GM12878 (cell line): ENCODE data around the gene FAM47E. TPM values are rescaled to one million over a fixed set of nuclear protein-coding genes. Genes with fewer than 3 reads are reported as not detected.

Experiments
- ATAC-seq: fragments of 200-7000 bp; cut with Tn5 transposase; 3 replicates; pipeline ENCODE4 v1.9.1; 2020; ENCODE audit warnings: mild to moderate bottlenecking, moderate library complexity
- Bru-seq: library from RNA; stranded (reverse); fragments of 400-500 nt; gene quantifications from one replicate; lab custom pipeline; 2021; lab: Mats Ljungman, UMichigan
- BruChase-seq, 2 experiments: library from RNA; stranded (reverse); fragments of 400-500 nt; gene quantifications; one replicate each; lab custom pipeline; 2021; lab: Mats Ljungman, UMichigan
- BruUV-seq: library from RNA; stranded (reverse); fragments of 400-500 nt; replicated peaks from 2 replicates; lab custom pipeline; 2021; lab: Mats Ljungman, UMichigan
- CTCF ChIA-PET: fragments of 300-600 bp; sonication (Branson Sonifier 250); formaldehyde crosslinking; extraction: SDS; loops from one replicate; lab custom pipeline; 2021; ENCODE audit warnings: inconsistent platforms; lab: Yijun Ruan, JAX
- POLR2A ChIA-PET: fragments of 350-600 bp; formaldehyde crosslinking; extraction: SDS; loops from one replicate; lab custom pipeline; 2021; ENCODE audit warnings: inconsistent platforms; lab: Charles Lee
- RAD21 ChIA-PET: fragments of 300-600 bp; sonication (Branson Sonifier 250); formaldehyde crosslinking; loops from one replicate; lab custom pipeline; 2023; ENCODE audit warnings: antibody characterized with exemption; ENCODE audit not compliant: unreplicated experiment; lab: Charles Lee
- SMC1A ChIA-PET: fragments of 300-600 bp; sonication (Branson Sonifier 250); formaldehyde crosslinking; loops from one replicate; lab custom pipeline; 2023; ENCODE audit not compliant: unreplicated experiment, uncharacterized antibody; lab: Charles Lee
- DNase-seq: peaks from one replicate; pipeline ENCODE4 v3.0.0-alpha.2; 2011; ENCODE audit warnings: low read depth, low spot score
- FAIRE-seq: peaks from 3 replicates; lab custom pipeline; 2011; peaks lifted over from hg19 to GRCh38; lab: Jason Lieb, UNC
- H2AFZ ChIP-seq: 2 replicates; pipeline ENCODE4 v1.6.0; 2011; ENCODE audit warnings: low read depth, low read length, control low read depth; ENCODE audit not compliant: control insufficient read depth
- H3K27ac ChIP-seq: 2 replicates; pipeline ENCODE4 v1.5.1; 2011; ENCODE audit warnings: control low read depth; ENCODE audit not compliant: control insufficient read depth, insufficient read depth
- H3K27me3 ChIP-seq, 2 experiments: replicated peaks in 1 of 2; 2 replicates each; pipeline versions ENCODE4 v1.6.0 to v1.6.1; 2011; ENCODE audit warnings: low read length in 1 of 2; ENCODE audit not compliant: control insufficient read depth in 2 of 2, insufficient read depth in 2 of 2
- H3K36me3 ChIP-seq, 2 experiments: 2 replicates each; pipeline ENCODE4 v1.5.1; 2011; ENCODE audit warnings: low read length in 1 of 2; ENCODE audit not compliant: control insufficient read depth in 2 of 2, insufficient read depth in 2 of 2
- H3K4me1 ChIP-seq: 2 replicates; pipeline ENCODE4 v1.6.1; 2011; ENCODE audit warnings: mild to moderate bottlenecking, low read length, moderate library complexity, mixed read lengths; ENCODE audit not compliant: control insufficient read depth, insufficient read depth
- H3K4me2 ChIP-seq: 2 replicates; pipeline ENCODE4 v1.6.0; 2011; ENCODE audit warnings: control low read depth; ENCODE audit not compliant: control insufficient read depth, insufficient read depth
- H3K4me3 ChIP-seq: fragments of 200-600 bp; sonication (generic); 2 replicates; pipeline ENCODE4 v1.5.1; 2016
- H3K79me2 ChIP-seq: 2 replicates; pipeline ENCODE4 v1.6.0; 2011; ENCODE audit warnings: low read length; ENCODE audit not compliant: control insufficient read depth, insufficient read depth
- H3K9ac ChIP-seq: 2 replicates; pipeline ENCODE4 v1.8.0; 2011; ENCODE audit warnings: low read length, control low read depth, mixed read lengths; ENCODE audit not compliant: control insufficient read depth, insufficient read depth
- H3K9me3 ChIP-seq: replicated peaks from 3 replicates; pipeline ENCODE4 v1.5.1; 2011; ENCODE audit warnings: mild to moderate bottlenecking, low read length; ENCODE audit not compliant: control insufficient read depth, insufficient read depth
- H4K20me1 ChIP-seq: 2 replicates; pipeline ENCODE4 v1.6.0; 2011; ENCODE audit not compliant: control insufficient read depth, insufficient read depth
- CTCF ChIP-seq, 3 experiments: IDR thresholded peaks in 2 of 3; conservative IDR thresholded peaks in 1 of 3; 2 replicates each; pipeline ENCODE4 v1.5.1; 2011; ENCODE audit warnings: low read depth in 3 of 3, low read length in 3 of 3, mild to moderate bottlenecking in 3 of 3, control low read depth in 2 of 3, moderate library complexity in 2 of 3, inconsistent platforms in 1 of 3, mixed read lengths in 1 of 3; ENCODE audit not compliant: control insufficient read depth in 2 of 3, insufficient read depth in 1 of 3; ENCODE audit errors: extremely low read depth in 1 of 3
- KAT2A ChIP-seq: conservative IDR thresholded peaks from 2 replicates; pipeline ENCODE4 v1.6.1; 2011; ENCODE audit warnings: low read depth, low read length; ENCODE audit not compliant: control insufficient read depth
- RAD21 ChIP-seq: IDR thresholded peaks from 2 replicates; pipeline ENCODE4 v1.6.1; 2011; ENCODE audit warnings: mild to moderate bottlenecking, low read depth, low read length, moderate library complexity; ENCODE audit not compliant: insufficient read depth
- RB1 ChIP-seq: fragments of 450-650 bp; formaldehyde crosslinking; IDR thresholded peaks from 2 replicates; pipeline ENCODE4 v1.6.1; 2017; ENCODE audit warnings: mild to moderate bottlenecking, borderline replicate concordance
- SUZ12 ChIP-seq: fragments of 200-600 bp; sonication (generic); IDR thresholded peaks from one replicate; pipeline ENCODE4 v1.6.1; 2018; ENCODE audit warnings: antibody characterized with exemption, mild to moderate bottlenecking; ENCODE audit not compliant: unreplicated experiment
- ZBTB33 ChIP-seq: fragments of 450-650 bp; IDR thresholded peaks from 2 replicates; pipeline ENCODE4 v1.6.1; 2017; ENCODE audit warnings: mild to moderate bottlenecking
- WGBS: methylation state at CpG from one replicate; pipeline ENCODE4 v1.1.6; 2016; ENCODE audit warnings: low lambda C conversion rate; ENCODE audit not compliant: insufficient replicate concordance, insufficient coverage; ENCODE audit errors: missing lambda C conversion rate; 5-methylcytosine and 5-hydroxymethylcytosine counted together
- in situ Hi-C: fragments of 300-500 bp; cut with MboI; formaldehyde crosslinking; loops from 9 replicates; pipeline ENCODE4 v1.14.3; 2018; ENCODE audit warnings: mixed read lengths
- intact Hi-C: fragments of 100-400 bp; cut with micrococcal nuclease; formaldehyde crosslinking; loops from one replicate; pipeline ENCODE4 v1.14.2; 2022; ENCODE audit not compliant: unreplicated experiment
- long read RNA-seq, 2 experiments: library from polyadenylated mRNA; unstranded; transcript quantifications; one replicate each; pipeline ENCODE4 v2.0.0, GENCODE V29; 2019 to 2020
- polyA minus RNA-seq, 3 experiments: library from RNA; depleted of rRNA, polyadenylated mRNA; stranded (reverse); fragments of >200 nt; gene quantifications; 2 replicates each; pipeline ENCODE4 v1.2.3, GENCODE V29; 2011
- polyA plus RNA-seq, 11 experiments: library from polyadenylated mRNA; depleted of rRNA in 4 of 11; unstranded in 6 of 11; stranded (reverse) in 5 of 11; fragments of >200 nt; fragmentation: Nextera tagmentation in 4 of 11; fragmentation: Illumina TruSeq in 1 of 11; extraction: Ambion mirVana in 4 of 11; extraction: Trizol in 1 of 11; gene quantifications; 1 replicate in 1 of 11; 2 replicates in 10 of 11; pipeline versions ENCODE4 v1.2.1 to v1.2.3, GENCODE V29; 2011 to 2016; ENCODE audit warnings: inconsistent platforms in 2 of 11, missing spikeins in 2 of 11, low read depth in 1 of 11
- total RNA-seq, 4 experiments: library from RNA; depleted of rRNA in 3 of 4; stranded (reverse); fragments of >200 nt in 3 of 4; fragmentation: Illumina TruSeq in 1 of 4; extraction: Trizol in 1 of 4; gene quantifications; 2 replicates each; pipeline versions ENCODE4 v1.2.1 to v1.2.3, GENCODE V29; 2013 to 2021

The FAM47E gene
- total RNA-seq (2013; cell fraction: nucleolus; rRNA removed): not detected in 2 replicates
- total RNA-seq (2014; rRNA removed): not detected in 2 replicates
- not detected in 2 replicates for total RNA-seq (2014; rRNA removed; fragmentation: Illumina TruSeq; extraction: Trizol)
- total RNA-seq (2021): not detected in 2 replicates
- not detected for polyA plus RNA-seq (2011; ENCODE audit: low read depth)
- polyA plus RNA-seq (2011; rRNA removed): not detected in 2 replicates
- polyA plus RNA-seq (2011; cell fraction: cytosol; rRNA removed): not detected in 2 replicates
- not detected in 2 replicates for polyA plus RNA-seq (2011; cell fraction: nucleus; rRNA removed)
- 0.11 TPM in 1 of 2 replicates, not detected in the other for polyA plus RNA-seq (2012)
- not detected in 2 replicates for polyA plus RNA-seq (2014; fragmentation: Illumina TruSeq; extraction: Trizol)
- under 1 TPM in 1 of 2 experiments, not detected in 1; 0.03 TPM for polyA plus RNA-seq (2014; fragmentation: Nextera tagmentation; extraction: Ambion mirVana)
- polyA plus RNA-seq (2014; rRNA removed): not detected in 2 replicates
- polyA plus RNA-seq (2016; fragmentation: Nextera tagmentation; extraction: Ambion mirVana): not detected
- not detected in 2 replicates for polyA minus RNA-seq (2011; rRNA and poly(A)+ RNA removed)
- not detected in 2 replicates for polyA minus RNA-seq (2011; cell fraction: cytosol; rRNA and poly(A)+ RNA removed)
- polyA minus RNA-seq (2011; cell fraction: nucleus; rRNA and poly(A)+ RNA removed): not detected in 2 replicates
- percentile 8 among the genes with signal in this experiment for Bru-seq, nascent RNA
- BruChase-seq, experiment 1, labeled RNA remaining after a 6-hour chase: percentile 11 among the genes with signal in this experiment
- percentile 13 among the genes with signal in this experiment for BruChase-seq, experiment 2, labeled RNA remaining after a 2-hour chase
- long read RNA-seq, experiment 1: 0 reads
- long read RNA-seq, experiment 2: 0 reads

GRCh38 chr4:76251441-76252270 is at the start of gene FAM47E:
FAM47E (plus strand) TSS chr4:76251721; CDS start chr4:76251747, 26 bp downstream.
- CTCF ChIA-PET: interaction anchor here (0.7 kb wide), 1 partner anchor 103 kb away, joined by 3 read pairs; no protein-coding TSS in a partner anchor
- peak; percentile 34; the same call in 2 of the 3 replicates for ATAC-seq
- Histone ChIP-seq H3K9me3 (no peaks in the 10 kb centered on the region; the same call in 2 of the 3 replicates), H2AFZ (no peak within 1 kb of the TSS), H4K20me1 (no peaks in the 10 kb centered on the region), H3K27ac (no peak within 1 kb of the TSS), H3K9ac (no peak within 1 kb of the TSS), H3K4me3 (no peak within 1 kb of the TSS; the same call in 1 of the 2 replicates), H3K79me2 (no peaks in the 10 kb centered on the region), H3K4me2 (peak within 1 kb of the TSS; percentile 38), H3K27me3 (peaks cover 2 to 5% of the 10 kb centered on the region in 2 experiments)
- no peak for FAIRE-seq
- no peak for DNase-seq
- WGBS: 44% methylated on average over 59 of the region's 68 CpGs
- in situ Hi-C loops: no loop called here
- SMC1A ChIA-PET: no interaction called here
- peak in 2 of 3 experiments; percentile 8 to 19; a peak in 1 of 6 replicates for TF ChIP-seq CTCF (IDR thresholded peaks at IDR 0.05 in 2 of 3, conservative IDR thresholded peaks at IDR 0.05 in 1 of 3; ENCODE audit: control insufficient read depth in 2 of 3, extremely low read depth in 1 of 3, insufficient read depth in 1 of 3, low read depth in 3 of 3, low read length in 3 of 3)
- no peak for TF ChIP-seq RB1
- TF ChIP-seq SUZ12: peak; percentile 46
- no peak for TF ChIP-seq ZBTB33
- TF ChIP-seq KAT2A: no peak
- 0 out of 2 replicates have a peak, but pooled peaks have one; percentile 16 for TF ChIP-seq RAD21
- TF ChIP-seq, all 136 proteins: peak for 3
- RAD21 ChIA-PET: no interaction called here
- Histone ChIP-seq H3K36me3 (no peaks in the 10 kb centered on the region), H3K4me1 (no peaks in the 10 kb centered on the region)
- intact Hi-C loops: no loop called here
- POLR2A ChIA-PET: no interaction called here
- BruUV-seq: no TSS peak
